Measurements from ENCODE around the gene GHSR. TPM values are rescaled to one million over a fixed set of nuclear protein-coding genes. Genes with fewer than 3 reads are reported as not detected.

GHSR gene
- polyA plus RNA-seq, 1 donor from 2014 or later = not detected

DNA sequence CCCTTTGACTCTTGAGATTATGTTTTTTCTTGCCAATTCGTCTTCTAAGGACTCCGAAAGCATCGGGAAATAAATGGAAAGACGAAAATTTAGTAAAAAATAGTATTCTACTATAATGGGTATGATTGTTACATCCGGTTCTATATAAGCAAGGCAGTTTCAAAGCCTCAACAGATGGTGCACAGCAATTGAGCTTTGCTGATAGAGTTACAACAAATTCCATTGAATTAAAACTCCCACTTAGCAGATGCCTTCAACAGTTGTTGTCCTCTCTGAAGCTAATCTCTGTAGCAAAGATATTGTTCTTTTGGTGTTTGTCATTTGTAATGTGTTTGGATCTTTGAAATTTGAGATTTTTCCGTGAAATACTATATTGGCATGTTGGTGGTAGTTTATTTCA, 16.1 kb upstream of the GHSR start:
- H3K4me2 ChIP-seq (ENCODE audit: low read length) = no peak overlapping the region
- H3K27me3 ChIP-seq (ENCODE audit: insufficient read depth, low read depth, low read length) = no peaks in the 10 kb centered on the region
- no peaks in the 10 kb centered on the region for H3K9me2 ChIP-seq (ENCODE audit: insufficient read depth, low read length)
- no peaks in the 10 kb centered on the region for H3K79me2 ChIP-seq (replicated peaks; ENCODE audit: insufficient read depth, low read length)
- H3F3A ChIP-seq (ENCODE audit: insufficient read depth, low read length, poor library complexity, severe bottlenecking) = no peaks in the 10 kb centered on the region
- no peak for TF ChIP-seq POLR2AphosphoS5 (IDR thresholded peaks at IDR 0.05)
- TF ChIP-seq TAF1 (IDR thresholded peaks at IDR 0.05; ENCODE audit: low read depth) = no peak
- no peak for TF ChIP-seq RAD21 (conservative IDR thresholded peaks at IDR 0.05)
- TF ChIP-seq MXI1 (conservative IDR thresholded peaks at IDR 0.05; ENCODE audit: poor library complexity, severe bottlenecking) = no peak
- no peak for TF ChIP-seq EP300 (conservative IDR thresholded peaks at IDR 0.05; ENCODE audit: poor library complexity, severe bottlenecking)
- TF ChIP-seq EZH2 (IDR thresholded peaks at IDR 0.05; ENCODE audit: borderline replicate concordance, insufficient read depth, low read length, poor library complexity, severe bottlenecking) = no peak
- TF ChIP-seq, protein P1, sequence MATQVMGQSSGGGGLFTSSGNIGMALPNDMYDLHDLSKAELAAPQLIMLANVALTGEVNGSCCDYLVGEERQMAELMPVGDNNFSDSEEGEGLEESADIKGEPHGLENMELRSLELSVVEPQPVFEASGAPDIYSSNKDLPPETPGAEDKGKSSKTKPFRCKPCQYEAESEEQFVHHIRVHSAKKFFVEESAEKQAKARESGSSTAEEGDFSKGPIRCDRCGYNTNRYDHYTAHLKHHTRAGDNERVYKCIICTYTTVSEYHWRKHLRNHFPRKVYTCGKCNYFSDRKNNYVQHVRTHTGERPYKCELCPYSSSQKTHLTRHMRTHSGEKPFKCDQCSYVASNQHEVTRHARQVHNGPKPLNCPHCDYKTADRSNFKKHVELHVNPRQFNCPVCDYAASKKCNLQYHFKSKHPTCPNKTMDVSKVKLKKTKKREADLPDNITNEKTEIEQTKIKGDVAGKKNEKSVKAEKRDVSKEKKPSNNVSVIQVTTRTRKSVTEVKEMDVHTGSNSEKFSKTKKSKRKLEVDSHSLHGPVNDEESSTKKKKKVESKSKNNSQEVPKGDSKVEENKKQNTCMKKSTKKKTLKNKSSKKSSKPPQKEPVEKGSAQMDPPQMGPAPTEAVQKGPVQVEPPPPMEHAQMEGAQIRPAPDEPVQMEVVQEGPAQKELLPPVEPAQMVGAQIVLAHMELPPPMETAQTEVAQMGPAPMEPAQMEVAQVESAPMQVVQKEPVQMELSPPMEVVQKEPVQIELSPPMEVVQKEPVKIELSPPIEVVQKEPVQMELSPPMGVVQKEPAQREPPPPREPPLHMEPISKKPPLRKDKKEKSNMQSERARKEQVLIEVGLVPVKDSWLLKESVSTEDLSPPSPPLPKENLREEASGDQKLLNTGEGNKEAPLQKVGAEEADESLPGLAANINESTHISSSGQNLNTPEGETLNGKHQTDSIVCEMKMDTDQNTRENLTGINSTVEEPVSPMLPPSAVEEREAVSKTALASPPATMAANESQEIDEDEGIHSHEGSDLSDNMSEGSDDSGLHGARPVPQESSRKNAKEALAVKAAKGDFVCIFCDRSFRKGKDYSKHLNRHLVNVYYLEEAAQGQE (IDR thresholded peaks at IDR 0.05; ENCODE audit: borderline replicate concordance) = no peak
- TF ChIP-seq, protein P2, sequence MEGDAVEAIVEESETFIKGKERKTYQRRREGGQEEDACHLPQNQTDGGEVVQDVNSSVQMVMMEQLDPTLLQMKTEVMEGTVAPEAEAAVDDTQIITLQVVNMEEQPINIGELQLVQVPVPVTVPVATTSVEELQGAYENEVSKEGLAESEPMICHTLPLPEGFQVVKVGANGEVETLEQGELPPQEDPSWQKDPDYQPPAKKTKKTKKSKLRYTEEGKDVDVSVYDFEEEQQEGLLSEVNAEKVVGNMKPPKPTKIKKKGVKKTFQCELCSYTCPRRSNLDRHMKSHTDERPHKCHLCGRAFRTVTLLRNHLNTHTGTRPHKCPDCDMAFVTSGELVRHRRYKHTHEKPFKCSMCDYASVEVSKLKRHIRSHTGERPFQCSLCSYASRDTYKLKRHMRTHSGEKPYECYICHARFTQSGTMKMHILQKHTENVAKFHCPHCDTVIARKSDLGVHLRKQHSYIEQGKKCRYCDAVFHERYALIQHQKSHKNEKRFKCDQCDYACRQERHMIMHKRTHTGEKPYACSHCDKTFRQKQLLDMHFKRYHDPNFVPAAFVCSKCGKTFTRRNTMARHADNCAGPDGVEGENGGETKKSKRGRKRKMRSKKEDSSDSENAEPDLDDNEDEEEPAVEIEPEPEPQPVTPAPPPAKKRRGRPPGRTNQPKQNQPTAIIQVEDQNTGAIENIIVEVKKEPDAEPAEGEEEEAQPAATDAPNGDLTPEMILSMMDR (IDR thresholded peaks at IDR 0.05; ENCODE audit: poor library complexity, severe bottlenecking) = no peak
- TF ChIP-seq SMC3 (conservative IDR thresholded peaks at IDR 0.05; ENCODE audit: poor library complexity) = no peak
- H2AFZ ChIP-seq (ENCODE audit: low read depth, low read length) = no peak overlapping the region
- H3K9ac ChIP-seq (ENCODE audit: low read length) = no peak overlapping the region
- H4K20me1 ChIP-seq (ENCODE audit: insufficient read depth) = no peaks in the 10 kb centered on the region
- no peak overlapping the region for H3K4me3 ChIP-seq (ENCODE audit: low read length)
- H3K27ac ChIP-seq (ENCODE audit: low read length) = no peak overlapping the region
- H3K9me3 ChIP-seq (ENCODE audit: low read length) = no peaks in the 10 kb centered on the region
- H3K36me3 ChIP-seq (ENCODE audit: insufficient read depth, low read length) = no peaks in the 10 kb centered on the region

DNA sequence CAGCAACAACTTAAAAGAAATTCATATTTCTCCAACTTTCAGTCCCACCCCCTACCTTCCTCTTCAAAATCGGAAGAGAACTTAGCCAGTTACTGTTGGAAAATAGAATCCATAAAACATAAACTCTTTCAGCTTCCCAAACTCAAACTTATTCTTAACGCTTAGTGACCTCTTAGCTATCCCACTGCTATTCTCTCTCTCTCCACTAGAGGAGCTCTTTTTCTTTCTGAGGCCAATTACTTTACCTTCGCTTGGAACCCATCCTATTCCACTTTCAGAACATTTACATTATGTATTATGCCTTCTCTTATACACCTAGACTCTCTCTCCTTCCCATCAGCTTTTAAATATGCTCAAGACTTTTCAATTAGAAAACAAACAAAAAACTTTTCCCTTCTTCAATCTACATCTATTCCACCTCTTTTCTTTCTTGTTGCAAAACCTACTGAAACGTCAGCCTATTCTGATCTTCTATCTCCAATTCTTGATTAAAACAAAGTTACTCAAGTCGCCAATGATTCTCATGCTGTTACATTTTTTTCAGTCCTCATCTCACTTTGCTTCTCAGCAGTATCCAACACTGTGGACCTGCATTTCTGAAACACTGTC, 13.4 kb upstream of the GHSR start:
- Histone ChIP-seq H3K4me3 (ENCODE audit: low read length) (no peak overlapping the region), H3F3A (ENCODE audit: insufficient read depth, low read length, poor library complexity, severe bottlenecking) (no peaks in the 10 kb centered on the region), H3K27me3 (ENCODE audit: insufficient read depth, low read depth, low read length) (no peaks in the 10 kb centered on the region), H3K9me2 (ENCODE audit: insufficient read depth, low read length) (no peaks in the 10 kb centered on the region), H2AFZ (ENCODE audit: low read depth, low read length) (no peak overlapping the region), H4K20me1 (ENCODE audit: insufficient read depth) (no peaks in the 10 kb centered on the region), H3K9ac (ENCODE audit: low read length) (no peak overlapping the region), H3K9me3 (ENCODE audit: low read length) (no peaks in the 10 kb centered on the region), H3K4me2 (ENCODE audit: low read length) (no peak overlapping the region), H3K27ac (ENCODE audit: low read length) (no peak overlapping the region), H3K36me3 (ENCODE audit: insufficient read depth, low read length) (no peaks in the 10 kb centered on the region), H3K79me2 (replicated peaks; ENCODE audit: insufficient read depth, low read length) (no peaks in the 10 kb centered on the region)
- TF ChIP-seq POLR2AphosphoS5 (IDR thresholded peaks at IDR 0.05) = no peak
- TF ChIP-seq, protein P2 (IDR thresholded peaks at IDR 0.05; ENCODE audit: poor library complexity, severe bottlenecking) = peak; percentile 47
